NOMO-1 (cell line): Measurements from ENCODE around the gene CEP95.
"Not testable (repeated sequence)": the region's sequence is repeated elsewhere in the genome, so short reads cannot be mapped to it uniquely, and the experiment has no call there.

ENCODE experiments used
- DNase-seq, 2 experiments: peaks; one replicate each; lab custom pipeline; 2025; ENCODE audit not compliant: unreplicated experiment in 2 of 2; lab: John Stamatoyannopoulos, UW

The CEP95 gene

GRCh38 chr17:64571746-64572145, 65.0 kb downstream of the CEP95 start:
- DNase-seq: no peak

DNA sequence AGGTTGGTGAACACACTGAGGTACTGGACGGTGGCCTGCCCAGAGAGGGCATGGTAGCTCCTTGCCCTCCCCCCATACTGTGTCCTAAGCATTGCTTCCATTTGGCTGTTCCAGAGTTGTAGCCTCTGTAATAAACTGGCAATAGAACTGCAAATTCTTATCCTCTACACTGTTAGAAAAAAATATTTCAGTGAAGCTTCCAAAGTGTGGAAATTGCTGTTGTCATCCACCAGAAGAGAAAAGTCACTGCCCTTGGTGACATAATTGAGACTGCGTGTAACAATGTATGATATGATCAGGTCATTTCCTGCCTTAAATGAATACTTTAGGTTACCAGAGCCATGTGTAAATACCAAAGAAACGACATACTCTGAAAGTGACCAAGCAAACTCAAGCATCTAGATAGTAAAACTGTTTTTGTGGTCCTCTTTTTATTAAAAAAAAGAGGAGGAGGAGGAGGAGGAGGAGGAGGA, 65.9 kb downstream of the CEP95 start:
- DNase-seq: no peak

GRCh38 chr17:64573214-64573613, 66.4 kb downstream of the CEP95 start:
- no peak for DNase-seq

DNA sequence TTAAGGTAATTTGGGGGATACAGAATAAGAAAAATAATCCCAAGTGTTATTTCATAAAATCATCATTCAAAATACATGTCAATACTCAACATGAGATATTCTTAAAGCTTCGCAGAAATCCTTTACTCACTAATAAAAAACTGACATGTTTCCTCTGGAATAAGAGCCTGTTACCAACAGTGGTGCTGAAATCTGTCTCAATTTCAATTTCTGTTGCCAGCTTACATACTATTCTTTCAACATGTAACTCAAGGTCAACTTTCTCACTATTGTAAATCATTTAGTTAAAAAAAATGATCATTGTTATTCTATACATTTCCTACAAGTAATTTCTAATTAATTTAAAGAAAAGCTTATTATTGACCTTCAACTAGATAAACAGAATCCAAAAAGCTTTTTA, 67.9 kb downstream of the CEP95 start:
- no peak for DNase-seq

- DNase-seq: no peak
Measured at GRCh38 chr17:64575431-64575830, 68.7 kb downstream of the CEP95 start.

GRCh38 chr17:64577025-64577424, 70.2 kb downstream of the CEP95 start:
- DNase-seq: not testable (repeated sequence)

DNA sequence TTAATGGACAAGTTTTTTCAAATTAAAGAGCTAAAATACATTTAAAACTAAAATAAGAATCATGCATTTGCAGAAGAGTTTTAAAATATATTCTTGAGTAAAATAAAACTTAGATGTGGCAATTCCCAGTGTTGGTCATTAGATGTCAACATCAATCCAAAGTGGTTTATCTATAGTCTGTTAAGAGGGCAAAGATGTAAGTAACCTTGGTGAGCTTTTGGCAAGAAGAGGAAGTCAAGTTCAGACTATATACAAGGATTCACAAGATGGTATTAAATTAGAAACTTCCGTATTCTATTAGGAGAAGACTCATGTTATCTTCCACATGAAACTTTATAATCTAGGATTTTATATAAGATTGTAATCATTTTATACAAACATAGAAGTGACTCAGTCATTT, 73.1 kb downstream of the CEP95 start:
- DNase-seq: peak; percentile 50 to 85

DNA sequence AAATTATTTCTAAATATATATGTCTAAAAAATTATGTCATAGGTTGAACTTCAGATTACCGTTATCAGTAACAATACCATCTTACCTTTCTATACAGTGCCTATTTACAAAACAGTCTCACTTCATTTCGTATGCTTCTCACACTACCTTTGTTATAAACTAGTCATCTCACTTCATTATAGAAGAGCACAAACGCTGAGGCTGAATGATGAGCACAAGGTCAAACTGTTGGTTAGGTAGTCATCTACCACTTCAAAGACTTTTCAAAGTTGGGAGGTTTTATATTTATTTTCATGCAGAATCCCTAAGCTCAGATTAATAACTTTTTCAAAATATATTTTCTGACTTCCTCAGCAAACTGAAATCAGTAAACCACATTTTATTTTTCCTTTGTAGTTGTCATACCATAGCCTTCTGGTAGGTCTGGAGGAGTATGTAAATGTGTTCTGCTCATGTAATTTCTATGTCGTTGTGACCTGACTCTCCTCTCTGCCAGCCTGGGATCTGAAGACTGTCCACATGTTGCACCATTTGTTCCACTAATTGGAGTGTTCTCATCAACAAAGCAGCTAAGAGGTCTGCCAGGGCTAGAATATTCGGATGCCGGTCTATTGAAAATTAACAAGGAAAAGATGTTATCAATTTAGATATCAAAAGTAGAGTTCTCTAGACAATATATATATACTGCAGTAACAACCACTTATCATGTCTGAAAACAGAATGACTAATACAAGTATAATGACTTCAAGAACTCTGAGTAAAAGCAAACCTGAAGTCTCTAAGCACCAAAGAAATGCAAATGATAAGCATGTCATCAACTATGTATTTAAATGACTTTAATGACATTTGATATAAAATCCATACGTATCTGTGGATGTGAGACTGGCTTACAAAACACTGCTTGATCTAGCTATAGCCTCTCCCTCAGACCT, 73.9 kb downstream of the CEP95 start:
- no peak for DNase-seq

GRCh38 chr17:64583038-64583437, 76.3 kb downstream of the CEP95 start:
- DNase-seq: no peak

GRCh38 chr17:64585146-64585545, 78.4 kb downstream of the CEP95 start:
- no peak for DNase-seq
